Endothelial cell of umbilical vein (primary cell): ENCODE measurements around the gene ACSL6. TPM values are rescaled to one million over a fixed set of nuclear protein-coding genes. Genes with fewer than 3 reads are reported as not detected.

ENCODE experiments used
- BruUV-seq: library from RNA; stranded (reverse); fragments of 400-500 nt; replicated peaks from 2 replicates; lab custom pipeline; 2021; lab: Mats Ljungman, UMichigan
- CTCF ChIA-PET: fragments of 300-600, 350-600 bp; sonication (Branson Sonifier 250); formaldehyde crosslinking; loops from one replicate; lab custom pipeline; 2021; ENCODE audit warnings: antibody characterized with exemption, inconsistent platforms; lab: Charles Lee
- POLR2A ChIA-PET: fragments of 300-600, 350-600 bp; sonication (Branson Sonifier 250); formaldehyde crosslinking; loops from one replicate; lab custom pipeline; 2021; ENCODE audit warnings: antibody characterized with exemption, inconsistent platforms; lab: Charles Lee
- DNase-seq: peaks from one replicate; pipeline ENCODE4 v3.0.0-alpha.2; 2011; ENCODE audit warnings: low read depth, low spot score
- FAIRE-seq: peaks from 2 replicates; lab custom pipeline; 2011; peaks lifted over from hg19 to GRCh38; lab: Jason Lieb, UNC
- H2AFZ ChIP-seq: 2 replicates; pipeline ENCODE4 v1.6.0; 2012; ENCODE audit warnings: low read depth, low read length, control low read depth, inconsistent platforms
- H3K27ac ChIP-seq: 2 replicates; pipeline ENCODE4 v1.5.1; 2011; ENCODE audit warnings: low read depth, mild to moderate bottlenecking, control low read depth, low read length, moderate library complexity; ENCODE audit not compliant: insufficient read depth
- H3K27me3 ChIP-seq, 2 experiments: 2 replicates each; pipeline versions ENCODE4 v1.6.0 to v1.6.1; 2011; ENCODE audit warnings: low read length in 2 of 2, mixed read lengths in 1 of 2; ENCODE audit not compliant: control insufficient read depth in 2 of 2, insufficient read depth in 2 of 2
- H3K36me3 ChIP-seq, 2 experiments: 2 replicates in 1 of 2; 3 replicates in 1 of 2; pipeline ENCODE4 v1.5.1; 2011; ENCODE audit warnings: low read length in 2 of 2, mild to moderate bottlenecking in 1 of 2, moderate library complexity in 1 of 2; ENCODE audit not compliant: control insufficient read depth in 2 of 2, insufficient read depth in 2 of 2; ENCODE audit errors: extremely low read depth in 1 of 2
- H3K4me1 ChIP-seq: 3 replicates; pipeline ENCODE4 v1.5.1; 2011; ENCODE audit warnings: mild to moderate bottlenecking, low read length; ENCODE audit not compliant: control insufficient read depth, insufficient read depth; ENCODE audit errors: extremely low read depth
- H3K4me2 ChIP-seq: 2 replicates; pipeline ENCODE4 v1.6.1; 2011; ENCODE audit warnings: low read length, control low read depth, mixed read lengths; ENCODE audit not compliant: insufficient read depth
- H3K4me3 ChIP-seq, 3 experiments: fragments of 200-600 bp in 1 of 3; sonication (generic), shearing (Covaris generic) in 1 of 3; replicated peaks in 1 of 3; 2 replicates each; pipeline ENCODE4 v1.5.1; 2011 to 2016; ENCODE audit warnings: control low read depth in 3 of 3, low read length in 3 of 3, mild to moderate bottlenecking in 2 of 3, inconsistent platforms in 1 of 3, low read depth in 1 of 3, moderate library complexity in 1 of 3; ENCODE audit not compliant: insufficient read depth in 1 of 3
- H3K79me2 ChIP-seq: 2 replicates; pipeline ENCODE4 v1.6.0; 2012; ENCODE audit warnings: low read length, inconsistent platforms; ENCODE audit not compliant: control insufficient read depth, insufficient read depth
- H3K9ac ChIP-seq: replicated peaks from 2 replicates; pipeline ENCODE3; 2011; ENCODE audit warnings: low read length, control low read depth; ENCODE audit not compliant: insufficient read depth; ENCODE audit errors: extremely low read depth
- H3K9me1 ChIP-seq: replicated peaks from 3 replicates; pipeline ENCODE4 v1.6.0; 2011; ENCODE audit warnings: mild to moderate bottlenecking, low read length; ENCODE audit not compliant: control insufficient read depth, insufficient read depth; ENCODE audit errors: extremely low read depth
- H3K9me3 ChIP-seq: replicated peaks from 2 replicates; pipeline ENCODE4 v1.5.1; 2012; ENCODE audit warnings: low read length, inconsistent platforms; ENCODE audit not compliant: control insufficient read depth, insufficient read depth
- H4K20me1 ChIP-seq: replicated peaks from 2 replicates; pipeline ENCODE3; 2011; ENCODE audit warnings: mild to moderate bottlenecking, low read length; ENCODE audit not compliant: control insufficient read depth, insufficient read depth; ENCODE audit errors: extremely low read depth
- CTCF ChIP-seq, 2 donors: IDR thresholded peaks; 1 replicate in 1 of 2; 2 replicates in 1 of 2; pipeline ENCODE4 v1.5.1; 2011; ENCODE audit warnings: low read length in 2 of 2, mild to moderate bottlenecking in 2 of 2, moderate library complexity in 2 of 2, control low read depth in 1 of 2, inconsistent platforms in 1 of 2, low read depth in 1 of 2; ENCODE audit not compliant: insufficient read depth in 1 of 2; ENCODE audit errors: extremely low read depth in 1 of 2
- EZH2 ChIP-seq: IDR thresholded peaks from 2 replicates; pipeline ENCODE4 v1.6.1; 2012; ENCODE audit warnings: borderline replicate concordance, low read depth, mild to moderate bottlenecking, moderate library complexity, low read length, inconsistent platforms; ENCODE audit not compliant: severe bottlenecking
- FOS ChIP-seq: IDR thresholded peaks from 2 replicates; pipeline ENCODE4 v1.6.1; 2011; ENCODE audit warnings: mild to moderate bottlenecking, low read length, moderate library complexity, borderline replicate concordance; ENCODE audit not compliant: insufficient read depth
- GATA2 ChIP-seq: IDR thresholded peaks from 2 replicates; pipeline ENCODE4 v1.7.0; 2011; ENCODE audit warnings: low read depth, mild to moderate bottlenecking, moderate library complexity, mixed read lengths, low read length; ENCODE audit not compliant: insufficient read length, insufficient read depth
- JUN ChIP-seq: IDR thresholded peaks from 2 replicates; pipeline ENCODE4 v1.6.1; 2011; ENCODE audit warnings: borderline replicate concordance, low read depth; ENCODE audit not compliant: insufficient read length, insufficient read depth
- MYC ChIP-seq: IDR thresholded peaks from one replicate; pipeline ENCODE4 v1.6.1; 2011; ENCODE audit warnings: mild to moderate bottlenecking, low read depth, low read length
- POLR2A ChIP-seq: IDR thresholded peaks from 2 replicates; pipeline ENCODE4 v1.6.1; 2012; ENCODE audit warnings: low read depth, mild to moderate bottlenecking, control low read depth, low read length
- POLR2AphosphoS5 ChIP-seq: IDR thresholded peaks from 2 replicates; pipeline ENCODE4 v1.6.1; 2012; ENCODE audit warnings: low read depth, mild to moderate bottlenecking, control low read depth, low read length, moderate library complexity; ENCODE audit not compliant: insufficient read depth
- dilution Hi-C: fragments of 300-500 bp; cut with MboI; formaldehyde crosslinking; loops from one replicate; pipeline ENCODE4 v1.15.0; 2019; ENCODE audit warnings: low sequenced_read_pairs; ENCODE audit not compliant: extremely low pct_ligation_motif_present
- intact Hi-C: fragments of 100-400 bp; cut with micrococcal nuclease; formaldehyde crosslinking; loops from one replicate; pipeline ENCODE4 v1.10.0; 2022
- polyA plus RNA-seq, 4 experiments: library from polyadenylated mRNA; depleted of rRNA in 3 of 4; stranded (reverse) in 3 of 4; unstranded in 1 of 4; fragments of >200 nt; gene quantifications; 2 replicates each; pipeline versions ENCODE4 v1.2.1 to v1.2.3, GENCODE V29; 2011 to 2012; ENCODE audit warnings: missing spikeins in 1 of 4
- total RNA-seq: library from RNA; stranded (reverse); gene quantifications from 2 replicates; pipeline ENCODE4 v1.2.3, GENCODE V29; 2021
- TF ChIP-seq, protein P1 (sequence below): IDR thresholded peaks from 2 replicates; pipeline ENCODE4 v1.6.1; 2011; ENCODE audit not compliant: insufficient read depth, insufficient read length

ACSL6 gene
- total and polyA plus RNA-seq, 2 donors (not counting 3 experiments of a cell fraction or from before 2014, with no cell fraction given): not detected

GRCh38 chr5:131997727-131998117 lies 13.7 kb downstream of the ACSL6 start:
- no peak overlapping the region for H3K9ac ChIP-seq
- no peaks in the 10 kb centered on the region for H3K79me2 ChIP-seq
- POLR2A ChIA-PET: no interaction called here
- intact Hi-C loops (loop anchor here (5.0 kb wide), 1 partner anchor 200 kb away; the partner anchor contains the start of gene FNIP1), dilution Hi-C loops (no loop called here)
- no peak for FAIRE-seq
- no peaks in the 10 kb centered on the region for H3K36me3 ChIP-seq
- H3K9me1 ChIP-seq: no peaks in the 10 kb centered on the region
- DNase-seq: no peak
- H4K20me1 ChIP-seq: no peaks in the 10 kb centered on the region
- TF ChIP-seq GATA2: no peak
- TF ChIP-seq FOS: no peak
- TF ChIP-seq, protein P1, sequence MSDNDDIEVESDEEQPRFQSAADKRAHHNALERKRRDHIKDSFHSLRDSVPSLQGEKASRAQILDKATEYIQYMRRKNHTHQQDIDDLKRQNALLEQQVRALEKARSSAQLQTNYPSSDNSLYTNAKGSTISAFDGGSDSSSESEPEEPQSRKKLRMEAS: no peak
- TF ChIP-seq JUN: no peak
- no peak for TF ChIP-seq POLR2A
- no peak for TF ChIP-seq CTCF (IDR thresholded peaks at IDR 0.05; ENCODE audit: extremely low read depth in 1 of 2, insufficient read depth in 1 of 2, low read depth in 1 of 2, low read length in 2 of 2)
- TF ChIP-seq EZH2: no peak
- TF ChIP-seq POLR2AphosphoS5: no peak
- TF ChIP-seq MYC: no peak
- no peak overlapping the region for H3K27ac ChIP-seq
- H3K9me3 ChIP-seq: no peaks in the 10 kb centered on the region
- no peak overlapping the region for H3K4me3 ChIP-seq
- CTCF ChIA-PET: interaction anchor here (1.5 to 1.9 kb wide), 2 partner anchors 10 to 408 kb away, joined by 6 to 13 read pairs; no protein-coding TSS in a partner anchor
- H3K4me1 ChIP-seq: peaks cover 17% of the 10 kb centered on the region
- BruUV-seq: no TSS peak
- H3K4me2 ChIP-seq: no peak overlapping the region
- no peaks in the 10 kb centered on the region for H3K27me3 ChIP-seq
- H2AFZ ChIP-seq: no peak overlapping the region
